Jurkat, Clone E6-1 (cell line): ENCODE measurements around the gene OR2S2.
"Not testable (repeated sequence)": the region's sequence is repeated elsewhere in the genome, so short reads cannot be mapped to it uniquely, and the experiment has no call there.

Source experiments
- DNase-seq: peaks from one replicate; pipeline ENCODE4 v3.0.0-alpha.2; 2011; ENCODE audit warnings: low read depth, low spot score
- H3K4me3 ChIP-seq: 2 replicates; pipeline ENCODE4 v1.5.1; 2011; ENCODE audit warnings: mild to moderate bottlenecking, low read length, control low read depth, moderate library complexity

The OR2S2 gene

DNA sequence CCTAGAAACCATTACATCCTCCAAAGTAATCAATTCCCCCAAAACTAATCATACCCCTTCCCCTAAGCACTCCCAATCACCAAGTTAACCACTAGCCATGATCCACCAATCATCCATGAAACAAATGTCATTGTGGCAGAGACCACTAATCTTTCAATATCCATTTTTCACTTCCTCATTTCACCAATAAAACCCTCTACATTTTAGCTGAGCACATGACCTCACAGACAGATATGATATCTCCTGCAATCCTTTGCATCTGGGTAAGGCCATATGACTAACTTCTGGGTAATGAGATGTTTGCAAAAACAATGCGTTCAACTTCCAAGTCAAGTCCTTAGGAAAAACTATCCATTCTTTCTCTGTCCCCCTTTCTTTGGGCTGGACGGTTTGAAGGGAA is 20.7 kb downstream of the OR2S2 start:
- no peak overlapping the region for H3K4me3 ChIP-seq
- DNase-seq, result no peak

DNA sequence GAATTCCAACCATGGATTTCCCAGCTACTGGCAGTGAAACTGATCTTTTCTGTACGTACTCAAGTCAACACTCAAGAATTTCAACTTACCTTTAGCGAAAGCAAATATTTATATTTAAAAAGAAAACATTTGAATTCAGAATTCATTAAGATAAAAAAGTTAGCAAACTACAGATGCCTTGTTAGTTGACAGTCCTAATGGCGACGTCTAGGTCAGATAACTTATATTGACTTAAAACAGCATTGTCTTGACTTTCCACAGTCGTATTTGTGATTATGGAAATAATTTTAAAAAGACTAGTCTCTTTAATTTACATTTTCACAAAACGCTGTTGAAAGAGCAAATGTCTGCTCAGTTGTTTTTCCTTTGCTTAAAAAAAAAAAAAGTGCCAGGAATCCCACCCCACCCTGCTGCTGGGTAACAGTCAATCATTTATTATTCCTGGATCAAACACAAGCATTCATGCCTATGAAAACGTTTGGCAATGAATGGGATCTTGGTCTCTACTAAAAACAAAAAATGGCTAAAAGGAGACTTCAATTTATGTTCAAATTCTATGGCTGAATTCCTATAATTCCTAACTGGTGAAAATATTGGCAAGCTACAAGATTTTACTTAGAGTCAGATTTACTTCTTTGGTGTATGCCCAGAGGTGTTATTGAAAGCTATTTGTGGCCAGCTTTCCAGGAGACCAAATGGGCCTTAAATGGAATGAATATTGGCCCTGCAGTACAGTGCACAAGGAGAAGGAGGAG is 22.0 kb downstream of the OR2S2 start:
- H3K4me3 ChIP-seq, result no peak overlapping the region
- DNase-seq, result no peak

DNA sequence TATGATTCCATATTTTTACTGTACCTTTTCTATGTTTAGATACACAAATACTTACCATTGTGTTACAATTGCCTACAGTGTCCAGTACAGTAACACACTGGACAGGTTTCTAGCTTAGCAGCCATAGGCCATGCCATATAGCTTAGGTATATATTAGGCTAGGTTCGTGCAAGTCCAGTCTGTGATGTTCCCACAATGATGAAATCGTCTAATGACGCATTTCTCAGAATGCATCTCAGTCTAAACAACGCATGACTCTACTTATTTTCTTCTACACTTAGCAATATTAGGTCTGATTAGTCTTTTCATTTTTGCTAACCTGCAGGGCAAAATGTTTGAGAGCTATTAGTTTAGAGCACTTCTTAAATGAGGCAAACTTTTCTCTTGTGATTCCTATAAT is 22.7 kb downstream of the OR2S2 start:
- no peak for DNase-seq
- no peak overlapping the region for H3K4me3 ChIP-seq

DNA sequence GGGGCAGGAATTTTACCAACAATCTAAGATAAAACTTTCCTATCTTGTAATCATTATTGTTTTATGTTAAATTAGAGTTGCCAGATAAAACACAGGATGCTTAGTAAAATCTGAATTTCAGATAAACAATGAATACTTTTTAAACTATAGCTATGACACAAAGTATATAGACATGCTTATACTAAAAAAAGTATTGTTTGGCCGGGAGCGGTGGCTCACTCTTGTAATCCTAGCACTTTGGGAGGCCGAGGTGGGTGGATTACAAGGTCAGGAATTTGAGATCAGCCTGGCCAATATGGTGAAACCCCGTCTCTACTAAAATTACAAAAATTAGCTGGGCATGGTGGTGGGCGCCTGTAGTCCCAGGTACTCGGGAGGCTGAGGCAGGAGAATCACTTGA is 23.9 kb downstream of the OR2S2 start:
- H3K4me3 ChIP-seq, DNase-seq: not testable (repeated sequence)

DNA sequence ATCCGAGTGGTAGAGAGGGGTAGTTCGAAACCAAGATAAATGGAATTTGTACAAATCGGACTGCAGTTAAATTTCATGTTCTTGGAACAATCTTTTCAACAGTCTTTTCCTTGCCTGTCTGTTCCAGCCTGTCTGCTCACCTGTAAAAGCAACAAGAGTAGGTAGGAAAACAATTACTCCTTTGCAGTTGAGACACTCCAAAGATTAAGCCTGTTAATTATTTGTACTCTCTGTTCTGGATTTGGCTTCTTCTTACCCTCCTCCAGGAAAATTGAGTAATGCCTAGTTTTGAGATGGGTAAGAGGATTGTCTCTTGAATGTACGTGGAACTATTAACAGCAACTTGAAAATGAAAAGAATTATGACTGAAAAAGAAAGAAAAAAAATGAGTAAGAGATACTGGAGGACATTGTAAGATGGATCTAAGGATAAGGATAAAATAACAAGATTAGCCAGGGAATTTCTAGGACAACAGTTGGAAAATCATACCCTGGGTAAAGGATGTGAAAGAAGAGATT is 24.3 kb downstream of the OR2S2 start:
- no peak for DNase-seq

DNA sequence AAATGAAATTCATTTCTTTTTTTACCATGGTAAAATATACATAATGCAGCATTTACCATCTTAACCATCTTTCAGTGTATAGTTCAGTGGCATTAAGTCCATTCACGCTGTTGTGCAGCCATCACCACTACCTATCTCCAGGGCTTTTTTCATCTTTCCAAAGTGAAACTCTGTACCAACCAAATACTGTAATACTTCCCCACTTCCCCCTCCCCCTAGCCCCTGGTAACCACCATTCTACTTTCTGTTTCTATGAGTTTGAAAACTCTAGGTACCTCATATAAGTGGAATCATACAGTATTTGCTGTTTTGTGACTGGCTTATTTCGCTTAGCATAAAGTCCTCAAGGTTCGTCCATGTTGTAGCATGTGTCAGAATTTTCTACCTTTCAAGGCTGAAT is 25.2 kb downstream of the OR2S2 start:
- DNase-seq, result no peak
- H3K4me3 ChIP-seq, result no peak overlapping the region

More for the DNA sequence above, 24.3 kb downstream of the OR2S2 start:
- H3K4me3 ChIP-seq, result no peak overlapping the region

DNA sequence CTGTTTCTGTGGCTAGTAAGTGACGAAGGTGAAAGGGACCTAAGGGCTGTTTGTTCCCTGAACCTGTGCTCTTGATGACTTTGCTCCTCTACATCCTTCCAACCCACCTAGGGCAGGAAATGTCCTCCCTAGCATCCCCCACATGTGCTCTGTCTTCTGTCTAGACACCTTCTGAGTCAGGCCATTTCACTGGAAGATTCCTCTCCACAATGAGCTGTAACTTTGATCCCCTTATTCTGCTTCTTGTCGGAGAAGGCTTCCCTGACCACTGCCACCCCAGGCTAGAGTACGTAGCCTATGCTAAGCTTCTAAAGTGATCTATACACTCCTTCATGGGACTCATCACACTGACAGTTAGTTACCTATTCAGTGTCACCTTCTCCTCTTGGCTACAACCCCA is 27.0 kb downstream of the OR2S2 start:
- no peak overlapping the region for H3K4me3 ChIP-seq
- DNase-seq, result no peak

DNA sequence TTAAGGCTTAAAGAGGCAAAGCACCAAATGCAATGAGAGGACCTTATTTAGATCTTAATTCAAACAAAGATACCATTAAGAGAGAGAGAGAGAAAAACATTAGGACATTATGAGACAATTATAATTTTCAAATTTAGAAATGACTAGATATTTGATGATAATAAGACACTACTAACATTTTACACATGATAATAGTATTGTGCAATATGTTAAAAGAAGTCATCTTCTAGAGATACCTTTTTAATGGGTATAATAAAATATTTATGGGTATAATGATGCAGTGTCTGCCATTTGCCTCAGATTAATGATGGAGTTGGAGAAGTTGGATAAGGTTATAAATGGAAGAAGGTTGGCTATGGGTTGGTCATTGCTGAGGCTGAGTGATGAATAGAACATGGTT is 27.4 kb downstream of the OR2S2 start:
- no peak for DNase-seq
- no peak overlapping the region for H3K4me3 ChIP-seq

DNA sequence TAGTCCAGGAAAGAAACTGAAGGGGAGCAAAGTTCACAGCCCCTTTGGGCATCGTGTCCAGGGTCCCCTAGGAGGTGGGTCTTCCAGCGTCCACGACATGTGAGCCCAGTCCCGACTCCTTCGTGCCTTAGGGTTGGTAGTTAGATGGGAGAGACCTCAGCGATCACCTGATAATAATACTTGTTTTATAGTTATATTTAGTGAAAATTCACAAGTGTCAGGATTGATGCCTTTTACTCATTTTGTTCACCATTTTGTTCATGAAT is 28.6 kb downstream of the OR2S2 start:
- no peak overlapping the region for H3K4me3 ChIP-seq
- no peak for DNase-seq

DNA sequence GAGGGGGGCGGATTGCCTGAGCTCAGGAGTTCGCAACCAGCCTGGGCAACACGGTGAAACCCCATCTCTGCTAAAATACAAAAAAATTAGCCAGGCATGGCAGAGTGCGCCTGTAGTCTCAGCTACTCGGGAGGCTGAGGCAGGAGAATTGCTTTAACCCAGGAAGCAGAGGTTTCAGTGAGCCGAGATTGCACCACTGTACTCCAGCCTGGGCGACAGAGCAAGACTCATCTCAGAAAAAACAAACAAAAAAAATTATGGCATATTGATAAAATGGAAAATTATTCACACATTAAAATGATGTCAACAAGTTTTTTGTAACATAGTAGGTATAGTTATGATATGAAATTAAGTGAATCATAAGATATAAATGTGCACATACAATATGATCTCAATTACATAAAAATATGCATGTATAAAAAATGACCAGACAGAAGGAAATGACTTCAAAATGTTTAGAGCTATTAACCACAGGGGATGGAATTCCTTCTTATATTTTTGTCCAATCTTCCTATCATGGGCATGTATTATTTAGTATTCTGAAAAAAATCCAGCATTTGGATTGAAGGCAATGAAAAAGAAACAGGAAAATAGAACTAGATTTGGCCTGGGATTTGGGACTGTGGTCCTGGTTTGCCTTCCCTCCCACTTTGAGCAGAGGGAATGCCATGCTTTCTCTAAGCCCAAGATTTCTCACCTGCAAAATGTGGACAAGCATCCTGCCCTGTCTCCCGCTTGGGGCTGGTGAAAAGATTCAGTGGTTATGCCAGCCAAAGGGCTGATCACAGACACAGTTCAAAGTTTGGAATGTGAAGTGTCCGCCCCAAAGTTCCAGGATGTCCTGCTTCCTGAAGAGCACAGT is 29.1 kb downstream of the OR2S2 start:
- H3K4me3 ChIP-seq, result no peak overlapping the region
- DNase-seq, result no peak

DNA sequence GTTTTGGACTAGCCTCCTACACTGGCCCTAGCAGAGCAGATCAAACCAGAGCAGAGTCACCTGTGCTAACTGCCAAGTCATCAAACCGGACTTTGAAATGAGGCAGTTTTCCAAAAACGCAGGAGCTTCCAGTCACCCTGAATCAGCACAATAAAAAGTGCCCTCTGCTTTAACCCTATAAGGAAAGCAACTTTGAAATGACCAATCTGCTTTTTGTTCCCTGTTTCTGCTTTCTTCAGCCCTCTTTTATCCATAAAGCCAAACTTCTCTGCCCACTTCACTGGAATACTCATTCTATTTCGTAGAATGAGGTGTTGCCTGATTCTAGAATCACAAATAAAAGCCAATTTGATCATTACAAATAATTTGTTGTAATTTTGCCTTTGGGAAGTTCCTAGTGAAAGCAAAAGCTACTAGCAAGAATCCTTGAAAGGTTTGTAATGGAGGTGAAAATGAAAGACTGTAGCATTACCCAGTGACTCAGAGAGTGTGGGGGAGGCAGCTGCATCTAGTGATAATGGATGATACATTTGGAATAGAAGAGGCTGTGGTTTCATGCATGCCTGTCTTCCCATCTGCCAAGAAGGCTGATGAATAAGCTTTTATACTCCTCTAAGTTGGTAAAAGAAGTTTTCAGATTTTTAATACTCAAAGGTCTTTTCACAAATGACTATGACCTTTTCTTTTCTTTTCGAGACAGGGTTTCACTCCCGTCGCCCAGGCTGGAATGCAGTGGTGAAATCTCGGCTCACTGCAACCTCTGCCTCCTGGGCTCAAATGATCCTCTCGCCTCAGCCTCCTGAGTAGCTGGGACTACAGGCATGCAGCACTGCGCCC is 33.8 kb downstream of the OR2S2 start:
- no peak for DNase-seq
- H3K4me3 ChIP-seq, result no peak overlapping the region

DNA sequence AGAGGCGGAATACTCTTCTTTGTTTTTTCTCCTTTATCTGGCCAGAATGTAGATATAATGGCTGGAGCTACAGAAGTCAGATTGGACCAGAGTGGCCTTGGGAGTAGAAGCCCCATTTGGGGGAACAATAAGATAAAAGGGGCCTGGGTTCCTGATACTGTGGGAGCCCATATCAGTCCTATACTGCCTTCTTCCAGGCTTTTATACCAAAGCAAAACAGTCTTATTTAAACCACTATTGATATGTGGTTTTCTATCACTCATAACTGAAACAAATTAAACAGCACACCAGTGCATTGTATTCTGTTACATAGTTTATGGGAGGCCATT is 34.4 kb downstream of the OR2S2 start:
- no peak overlapping the region for H3K4me3 ChIP-seq
- DNase-seq, result no peak

DNA sequence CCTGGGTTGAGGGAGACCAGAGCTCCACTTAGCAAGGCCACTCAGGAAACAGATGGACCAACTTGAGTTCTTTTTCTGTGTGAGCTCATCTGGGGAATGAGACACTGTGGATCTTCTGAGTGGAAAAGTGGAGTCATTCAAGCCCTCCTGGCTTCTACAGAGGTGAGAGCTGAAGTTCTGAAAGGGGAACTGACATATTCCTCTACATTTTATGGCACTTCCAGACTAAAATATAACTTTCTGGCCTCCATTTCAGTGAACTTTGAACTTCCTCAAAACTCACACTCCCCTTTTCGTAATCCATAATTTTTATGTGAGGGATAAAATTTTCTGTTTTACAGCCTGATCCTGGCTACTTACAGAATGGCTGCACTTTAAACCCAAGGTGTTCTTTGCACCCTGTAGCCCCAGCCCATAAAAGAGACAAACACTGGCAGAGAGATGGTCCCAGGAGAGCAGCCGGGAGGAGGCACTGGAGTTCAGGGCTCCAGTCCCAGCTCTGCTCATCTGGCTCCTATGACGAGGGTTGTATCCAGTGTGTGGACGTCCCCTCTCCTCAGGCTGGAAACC is 37.8 kb downstream of the OR2S2 start:
- DNase-seq, result no peak
- H3K4me3 ChIP-seq, result no peak overlapping the region

DNA sequence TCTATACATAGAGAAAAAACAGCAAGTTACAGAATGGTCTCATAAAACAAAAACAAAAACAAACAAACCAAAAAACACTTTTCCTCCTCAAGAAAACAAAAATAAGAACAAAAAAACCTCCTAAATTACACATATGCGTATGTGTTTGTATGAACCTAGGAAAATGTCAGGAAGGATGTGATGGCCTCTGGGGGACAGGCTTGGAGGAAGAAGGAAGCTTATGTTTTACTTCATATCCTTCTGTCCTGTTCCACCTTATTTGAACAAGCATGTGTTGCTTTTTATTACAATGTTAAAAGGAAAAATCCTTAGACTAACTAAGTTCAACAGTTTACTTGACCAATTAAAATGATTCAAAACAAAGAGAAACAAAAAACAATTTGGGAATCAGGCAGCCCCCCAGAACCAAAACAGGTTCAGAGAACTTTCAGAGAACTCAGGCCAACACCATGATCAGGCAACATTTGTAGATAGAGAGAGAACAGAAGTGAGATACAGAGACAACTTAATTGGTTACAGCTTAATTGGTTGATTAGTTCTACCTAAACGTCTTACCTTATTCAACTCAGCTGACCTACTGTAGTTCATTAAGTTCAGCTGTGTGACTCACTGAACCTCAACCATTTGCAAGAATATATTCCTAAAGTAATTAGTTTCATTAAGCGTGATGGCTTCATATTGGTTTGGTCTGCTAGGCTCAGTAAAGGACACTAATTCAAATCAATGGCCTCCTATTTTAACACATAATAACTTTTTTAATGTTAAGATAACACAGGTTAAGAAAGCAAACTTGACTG is 38.5 kb downstream of the OR2S2 start:
- no peak for DNase-seq
- H3K4me3 ChIP-seq, result no peak overlapping the region

DNA sequence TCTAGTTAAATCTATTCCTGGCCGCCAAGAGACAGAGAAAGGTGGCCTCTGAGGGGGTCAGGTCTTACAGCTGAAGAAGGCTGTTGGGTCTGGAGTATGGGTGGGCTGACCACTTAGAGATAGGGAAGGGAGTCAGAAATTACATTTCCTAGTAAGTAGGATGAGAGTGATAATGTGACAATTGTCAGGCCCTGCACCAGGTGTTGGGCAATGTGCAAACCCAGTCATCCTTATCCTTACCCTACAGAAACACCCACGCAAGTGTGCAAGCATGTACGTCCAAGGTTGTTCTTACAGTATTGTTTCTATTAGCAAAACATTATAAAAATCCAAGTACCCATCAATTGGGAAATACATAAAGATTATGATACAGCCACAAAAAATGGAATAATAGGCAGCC is 39.2 kb downstream of the OR2S2 start:
- H3K4me3 ChIP-seq, result no peak overlapping the region
- DNase-seq, result no peak

DNA sequence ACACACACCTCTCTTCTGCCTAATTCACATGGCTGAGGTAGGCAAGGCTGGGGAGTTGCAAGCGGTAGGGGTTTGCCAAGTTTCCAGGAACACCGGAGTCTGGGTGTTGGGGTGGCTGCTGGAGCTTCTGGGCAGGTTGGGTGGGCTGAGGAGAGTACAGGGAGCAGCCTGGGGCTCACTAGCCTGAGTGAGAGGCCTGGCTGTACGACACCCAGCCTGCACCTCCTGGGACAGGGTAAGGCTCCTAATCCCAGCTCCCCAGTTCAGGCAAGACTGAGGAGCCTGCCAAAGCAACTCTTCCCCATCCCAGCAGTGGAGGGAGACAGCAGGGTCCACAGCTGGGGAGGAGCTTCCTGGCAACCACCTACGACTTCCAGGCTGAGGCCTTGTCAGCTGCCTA is 40.7 kb downstream of the OR2S2 start:
- DNase-seq, result no peak
- no peak overlapping the region for H3K4me3 ChIP-seq

DNA sequence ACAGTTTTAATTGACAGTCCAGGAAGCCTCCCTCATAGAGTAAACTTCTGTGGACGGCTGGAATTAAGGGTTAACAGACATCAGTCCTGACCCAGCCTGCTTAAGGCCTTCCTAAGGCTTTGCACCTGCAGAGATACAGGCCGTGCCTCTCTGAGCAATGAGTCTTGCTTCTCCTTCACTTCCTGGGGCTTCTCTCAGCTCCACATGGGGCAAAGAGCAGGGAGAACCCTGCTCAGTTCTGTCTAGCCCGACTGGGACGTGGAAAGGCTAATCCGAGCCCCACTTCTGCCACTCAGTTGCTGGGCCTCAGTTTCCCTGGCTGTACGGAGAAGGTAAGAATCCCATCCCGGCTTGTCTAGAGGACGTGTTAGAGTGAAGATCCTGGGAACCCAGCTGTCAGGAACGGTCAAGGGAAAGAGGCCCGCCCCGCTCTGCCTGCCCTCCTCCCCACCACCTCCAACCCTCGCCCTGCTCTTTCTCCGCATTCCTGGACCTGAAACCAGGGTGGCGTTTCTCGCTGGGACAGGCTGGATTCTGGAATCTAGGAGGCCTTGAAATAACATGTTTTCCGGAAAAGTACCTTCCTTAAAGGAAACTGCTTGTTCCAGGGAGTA is 42.2 kb downstream of the OR2S2 start:
- H3K4me3 ChIP-seq, result no peak overlapping the region
- no peak for DNase-seq

DNA sequence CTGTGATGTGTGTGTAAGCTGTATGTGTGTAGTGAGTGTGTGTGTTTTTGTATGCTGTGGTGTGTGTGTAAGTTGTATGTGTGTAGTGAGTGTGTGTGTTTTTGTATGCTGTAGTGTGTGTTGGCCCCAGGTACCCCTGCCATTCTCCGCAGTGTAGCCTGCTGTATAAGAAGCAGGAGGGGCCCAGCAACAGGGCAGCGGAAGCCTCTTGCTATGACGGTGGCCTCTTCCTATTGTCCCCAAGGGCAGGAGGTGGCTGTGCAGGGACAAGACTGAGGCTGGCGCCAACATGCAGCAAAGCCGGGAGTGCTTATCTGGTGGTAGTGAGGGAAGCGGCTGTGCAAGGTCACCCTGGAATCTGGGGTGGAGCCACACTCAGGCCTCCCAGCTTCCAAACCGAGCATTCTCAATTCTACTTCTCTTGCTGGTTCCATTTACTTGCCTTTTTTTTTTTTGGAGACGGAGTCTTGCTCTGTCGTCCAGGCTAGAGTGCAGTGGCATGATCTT is 43.6 kb downstream of the OR2S2 start:
- no peak for DNase-seq
- no peak overlapping the region for H3K4me3 ChIP-seq
